ENCODE measurements around the gene BORCS5.

GRCh38 chr12:12495536-12495935, 138.7 kb downstream of the BORCS5 start:
- TF ChIP-seq TEAD4 (IDR thresholded peaks at IDR 0.05) (no peak), TAF1 (IDR thresholded peaks at IDR 0.05; ENCODE audit: low read depth) (no peak), EP300 (IDR thresholded peaks at IDR 0.05; ENCODE audit: borderline replicate concordance) (no peak), EGR1 (IDR thresholded peaks at IDR 0.05) (no peak), MAX (IDR thresholded peaks at IDR 0.05) (no peak), YY1 (IDR thresholded peaks at IDR 0.05; ENCODE audit: low read depth) (no peak), REST (IDR thresholded peaks at IDR 0.05; ENCODE audit: low read depth) (no peak), CEBPB (IDR thresholded peaks at IDR 0.05) (no peak), NFIC (IDR thresholded peaks at IDR 0.05) (no peak), TCF12 (IDR thresholded peaks at IDR 0.05; ENCODE audit: low read depth) (no peak), USF1 (IDR thresholded peaks at IDR 0.05) (no peak), CREB1 (IDR thresholded peaks at IDR 0.05; ENCODE audit: low read depth) (no peak)
